Hippocampal formation (tissue), 2 donors: ENCODE data around the gene LRFN5.
A peak's percentile ranks its signal among the peaks of the same experiment; 100 is the strongest.
"Not testable (repeated sequence)": the region's sequence is repeated elsewhere in the genome, so short reads cannot be mapped to it uniquely, and the experiment has no call there.

Experiments used
- DNase-seq, 2 donors: peaks; one replicate each; lab custom pipeline; 2025; lab: John Stamatoyannopoulos, UW

LRFN5 gene

DNA sequence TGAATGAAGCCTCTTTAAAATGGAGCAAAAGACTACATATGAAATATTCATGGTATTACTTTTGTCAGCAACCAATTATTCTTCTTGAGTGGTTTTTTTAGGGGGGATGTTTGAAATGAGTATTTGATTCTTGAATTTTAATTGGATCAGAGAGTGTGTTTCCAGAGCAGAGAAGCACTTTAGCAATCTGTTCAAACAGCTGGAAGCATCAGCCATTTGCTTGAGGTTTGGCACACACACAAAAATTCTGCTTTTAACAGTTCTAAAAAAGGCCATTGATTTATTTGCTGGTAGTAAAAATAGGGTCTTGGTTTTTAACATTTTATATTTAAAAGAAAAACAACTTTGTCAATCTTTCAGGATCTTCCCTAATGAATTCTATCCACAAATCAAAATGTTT, 292.7 kb downstream of the LRFN5 start:
- no peak for DNase-seq

DNA sequence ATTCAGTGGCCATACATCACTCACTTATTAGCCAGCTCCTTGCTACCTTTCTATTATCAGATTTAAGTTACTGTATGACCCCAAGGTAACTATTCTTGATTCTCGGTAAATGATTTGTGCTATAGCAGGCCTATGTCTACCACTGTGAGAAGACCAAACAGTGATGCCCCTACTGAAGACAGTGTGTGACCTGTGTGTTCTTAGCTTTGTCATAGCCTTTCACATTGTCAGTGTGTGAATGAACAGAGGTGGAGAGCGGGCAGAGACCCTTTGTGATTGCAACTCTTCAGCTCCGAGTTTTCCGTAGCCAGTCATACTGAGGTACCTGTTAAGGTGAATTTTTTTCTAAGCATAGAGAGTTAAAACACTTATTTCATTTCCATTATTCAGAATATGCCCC, 294.0 kb downstream of the LRFN5 start:
- DNase-seq, result no peak

DNA sequence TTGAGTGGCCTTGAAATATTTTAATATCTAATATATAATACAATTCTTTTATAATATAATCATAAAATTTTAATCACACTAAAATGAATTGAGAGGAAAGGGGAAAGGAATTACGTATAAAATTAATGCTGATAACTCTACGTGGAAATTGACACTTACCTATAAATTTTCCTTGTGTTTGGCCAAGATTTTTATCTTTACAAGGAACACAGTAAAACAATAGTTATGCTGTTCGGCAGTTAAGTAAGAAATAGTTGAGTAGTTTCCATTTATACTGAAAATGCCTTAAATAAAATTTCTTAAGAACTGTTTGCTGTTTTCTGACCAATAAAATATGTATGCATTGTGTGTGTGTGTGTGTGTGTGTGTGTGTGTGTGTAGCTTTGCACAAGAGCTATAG, 294.4 kb downstream of the LRFN5 start:
- DNase-seq, result no peak

DNA sequence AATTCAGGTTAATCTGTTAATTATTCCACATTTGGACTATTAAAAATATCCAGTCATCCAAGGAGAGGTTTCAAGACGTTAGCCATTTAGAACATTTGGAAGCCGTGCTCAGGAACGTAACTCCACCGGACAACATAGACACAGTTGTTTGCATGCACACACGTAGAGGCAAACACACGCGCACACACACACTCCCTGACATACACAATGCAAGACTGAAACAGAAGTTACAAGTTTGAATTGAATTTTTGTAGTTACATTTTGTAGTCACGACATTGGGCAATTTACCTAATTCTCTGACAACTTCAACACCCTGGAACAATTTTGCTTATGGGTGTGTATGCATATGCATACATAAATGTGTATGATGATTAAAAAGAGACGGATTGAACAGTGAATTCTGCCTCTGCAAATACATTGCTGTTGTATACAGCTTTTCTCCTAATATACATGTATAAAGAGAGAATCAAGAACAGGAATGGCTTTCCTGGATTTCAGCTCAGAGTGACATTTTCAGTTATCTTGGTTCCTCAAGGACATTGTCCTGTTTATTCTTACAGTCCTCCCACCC, 298.8 kb downstream of the LRFN5 start:
- DNase-seq, result no peak

DNA sequence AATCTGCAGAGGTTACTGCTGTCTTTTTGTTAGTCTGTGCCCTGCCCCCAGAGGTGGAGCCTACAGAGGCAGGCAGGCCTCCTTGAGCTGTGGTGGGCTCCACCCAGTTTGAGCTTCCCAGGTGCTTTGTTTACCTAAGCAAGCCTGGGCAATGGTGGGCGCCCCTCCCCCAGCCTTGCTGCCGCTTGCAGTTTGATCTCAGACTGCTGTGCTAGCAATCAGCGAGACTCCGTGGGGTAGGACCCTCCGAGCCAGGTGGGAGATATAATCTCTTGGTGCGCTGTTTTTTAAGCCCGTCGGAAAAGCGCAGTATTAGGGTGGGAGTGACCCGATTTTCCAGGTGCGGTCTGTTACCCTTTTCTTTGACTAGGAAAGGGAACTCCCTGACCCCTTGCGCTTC, 304.5 kb downstream of the LRFN5 start:
- not testable (repeated sequence) for DNase-seq

DNA sequence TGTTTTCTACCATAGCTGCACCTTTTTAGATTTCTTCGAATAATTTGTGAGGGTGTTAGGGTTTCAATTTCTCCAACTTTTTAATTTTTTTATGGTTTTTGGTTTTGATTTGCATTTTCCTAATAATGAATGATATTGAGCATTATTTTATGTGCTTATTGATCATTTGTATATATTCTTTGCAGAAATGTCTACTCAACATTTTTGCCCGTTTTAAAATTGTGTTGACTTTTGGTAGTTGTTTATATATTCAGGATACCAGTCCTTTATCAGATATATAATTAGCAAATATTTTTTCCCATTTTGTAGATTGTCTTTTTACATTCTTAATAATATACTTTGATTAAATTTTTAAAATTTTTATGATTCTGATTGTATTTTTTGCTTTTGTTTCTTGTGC, 306.7 kb downstream of the LRFN5 start:
- no peak for DNase-seq

DNA sequence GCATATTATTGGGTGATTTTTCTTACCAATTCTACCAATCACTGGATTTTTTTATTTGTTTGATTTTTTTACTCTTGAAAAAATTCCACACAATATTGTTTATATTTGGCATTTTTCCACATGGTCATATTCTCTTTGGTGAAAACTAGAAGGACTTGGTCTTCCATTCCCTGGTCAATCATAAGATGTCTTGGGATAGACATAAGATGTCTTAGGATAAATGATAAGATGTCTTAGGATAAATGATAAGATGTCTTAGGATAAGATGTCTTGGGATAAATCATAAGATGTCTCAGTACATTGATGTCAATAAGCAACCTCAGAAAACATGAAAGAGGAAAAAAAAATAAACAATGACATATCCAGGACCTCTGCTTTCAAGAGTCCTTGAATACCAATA, 309.1 kb downstream of the LRFN5 start:
- no peak for DNase-seq

DNA sequence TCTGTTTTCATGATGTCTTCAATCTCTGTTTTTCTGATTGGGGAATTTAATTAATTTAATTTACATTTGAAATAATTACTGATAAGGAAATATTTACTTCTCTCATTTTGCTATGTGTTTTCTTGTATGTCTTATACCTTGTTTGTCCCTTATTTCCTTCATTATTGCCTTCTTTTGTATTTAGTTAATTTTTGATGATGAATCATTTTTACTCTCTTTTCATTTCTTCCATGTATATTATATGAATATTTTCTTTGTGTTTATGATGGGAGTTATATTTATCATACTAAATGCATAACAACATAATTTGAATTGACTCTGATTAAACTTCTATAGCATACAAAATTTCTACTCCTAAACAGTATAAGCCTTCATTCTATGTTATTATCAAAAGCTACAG, 309.6 kb downstream of the LRFN5 start:
- no peak for DNase-seq

DNA sequence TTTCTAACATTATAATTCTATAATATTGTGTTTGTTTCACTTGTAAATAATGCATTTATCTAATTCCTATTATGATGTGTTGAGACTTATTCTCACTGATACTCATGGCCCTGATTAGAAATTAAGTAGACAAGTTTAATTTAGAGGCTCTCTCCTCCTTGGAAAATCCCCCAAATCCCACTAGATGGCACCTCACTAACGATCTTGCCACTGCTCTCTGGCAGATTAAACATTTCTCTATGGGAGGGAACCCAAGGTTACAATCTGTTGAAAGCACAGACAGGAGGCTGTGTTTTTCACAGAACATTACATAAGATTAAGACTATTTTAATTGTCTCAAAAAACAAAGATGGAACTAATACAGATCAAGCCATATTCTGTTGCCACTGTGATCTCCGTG, 318.7 kb downstream of the LRFN5 start:
- peak in 1 of 2 donors; percentile 42 for DNase-seq

DNA sequence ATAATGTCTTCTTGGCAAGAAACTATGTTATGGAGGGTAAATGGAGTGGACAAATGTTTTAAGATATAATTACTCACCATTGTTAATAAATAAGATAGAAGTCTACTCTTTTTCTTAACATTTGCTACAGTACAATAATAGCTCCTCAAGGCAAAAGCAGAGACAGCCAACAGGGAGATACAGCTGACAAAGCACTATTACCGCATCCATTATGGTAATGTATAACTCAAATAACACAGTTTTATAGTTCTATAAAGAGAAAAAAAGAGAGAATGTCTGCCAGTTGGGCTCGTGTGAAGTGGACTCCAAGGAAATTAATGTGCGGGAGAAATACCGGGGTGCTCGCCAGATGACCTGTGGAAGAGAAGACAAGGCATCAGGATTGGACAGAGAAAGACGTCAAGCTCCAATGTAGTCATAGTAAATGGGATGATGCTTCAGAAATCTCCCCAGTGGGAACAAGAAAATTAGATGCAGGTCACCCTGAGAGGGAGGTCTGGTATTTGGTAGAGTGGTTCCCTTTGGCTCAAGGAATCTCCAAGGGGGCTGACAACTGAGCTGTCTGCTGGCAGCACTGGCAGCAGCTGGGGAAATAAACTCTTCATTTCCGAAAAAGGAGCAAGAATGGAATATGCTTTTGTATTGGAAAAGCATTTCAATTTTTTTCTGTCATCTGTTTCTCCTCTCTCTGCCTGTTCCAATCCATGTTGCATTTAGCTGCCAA, 343.9 kb downstream of the LRFN5 start:
- DNase-seq, result no peak
